Measurements from ENCODE around the gene HOXD9. TPM values are rescaled to one million over a fixed set of nuclear protein-coding genes. Genes with fewer than 3 reads are reported as not detected.

HOXD9 gene
- total RNA-seq, 2 donors from 2014 or later, result 1.4 TPM; not detected in 1

- Histone ChIP-seq H3K4me3 (peak overlapping the region; percentile 71), H3K9me3 (no peaks in the 10 kb centered on the region), H3K27ac (peak overlapping the region in 1 of 2 donors; percentile 39), H3K27me3 (replicated peaks; ENCODE audit: insufficient read depth) (no peaks in the 10 kb centered on the region), H3K36me3 (no peaks in the 10 kb centered on the region), H3K4me1 (ENCODE audit: control insufficient read depth in 1 of 2, low read depth in 2 of 2) (peaks cover 5 to 18% of the 10 kb centered on the region in 2 donors)
- no peak for DNase-seq (ENCODE audit: low spot score)
- peak; percentile 81 for ATAC-seq (ENCODE audit: insufficient number of reproducible peaks, low FRiP score, low read depth)
- peak; percentile 94 for TF ChIP-seq CTCF (IDR thresholded peaks at IDR 0.05)
Observed at GRCh38 chr2:176140513-176141317, 18.2 kb downstream of the HOXD9 start.

- Histone ChIP-seq H3K9me3 (no peaks in the 10 kb centered on the region), H3K27me3 (replicated peaks; ENCODE audit: insufficient read depth) (no peaks in the 10 kb centered on the region), H3K4me1 (ENCODE audit: control insufficient read depth in 1 of 2, low read depth in 2 of 2) (peaks cover 5 to 13% of the 10 kb centered on the region in 2 donors), H3K4me3 (no peak overlapping the region), H3K27ac (no peak overlapping the region), H3K36me3 (no peaks in the 10 kb centered on the region)
- no peak for TF ChIP-seq CTCF (IDR thresholded peaks at IDR 0.05)
- ATAC-seq (ENCODE audit: insufficient number of reproducible peaks, low FRiP score, low read depth) (no peak), DNase-seq (ENCODE audit: low spot score) (no peak)
Observed at GRCh38 chr2:176142281-176142680, 19.8 kb downstream of the HOXD9 start.

- no peak for DNase-seq (ENCODE audit: low spot score)
- no peak overlapping the region for H3K27ac ChIP-seq
- no peak overlapping the region for H3K4me3 ChIP-seq
- no peak for ATAC-seq (ENCODE audit: insufficient number of reproducible peaks, low FRiP score, low read depth)
- H3K4me1 ChIP-seq (ENCODE audit: control insufficient read depth in 1 of 2, low read depth in 2 of 2), result peaks cover under 1 to 5% of the 10 kb centered on the region in 2 donors
- no peaks in the 10 kb centered on the region for H3K9me3 ChIP-seq
- no peaks in the 10 kb centered on the region for H3K27me3 ChIP-seq (replicated peaks; ENCODE audit: insufficient read depth)
- peaks cover 4% of the 10 kb centered on the region for H3K36me3 ChIP-seq
- no peak for TF ChIP-seq CTCF (IDR thresholded peaks at IDR 0.05)
Observed at GRCh38 chr2:176145085-176145969, 22.8 kb downstream of the HOXD9 start.

GRCh38 chr2:176146101-176146500 lies 23.6 kb downstream of the HOXD9 start:
- ATAC-seq (ENCODE audit: insufficient number of reproducible peaks, low FRiP score, low read depth), result no peak
- no peak for DNase-seq (ENCODE audit: low spot score)
- Histone ChIP-seq H3K4me3 (no peak overlapping the region), H3K4me1 (ENCODE audit: control insufficient read depth in 1 of 2, low read depth in 2 of 2) (peaks cover 0 to under 1% of the 10 kb centered on the region in 2 donors), H3K36me3 (peaks cover 5% of the 10 kb centered on the region), H3K27ac (no peak overlapping the region), H3K9me3 (no peaks in the 10 kb centered on the region), H3K27me3 (replicated peaks; ENCODE audit: insufficient read depth) (no peaks in the 10 kb centered on the region)
- TF ChIP-seq CTCF (IDR thresholded peaks at IDR 0.05), result no peak

- Histone ChIP-seq H3K4me3 (no peak overlapping the region), H3K36me3 (peaks cover 5% of the 10 kb centered on the region), H3K27ac (no peak overlapping the region), H3K9me3 (no peaks in the 10 kb centered on the region), H3K27me3 (replicated peaks; ENCODE audit: insufficient read depth) (no peaks in the 10 kb centered on the region), H3K4me1 (ENCODE audit: control insufficient read depth in 1 of 2, low read depth in 2 of 2) (no peaks in the 10 kb centered on the region)
- ATAC-seq (ENCODE audit: insufficient number of reproducible peaks, low FRiP score, low read depth) (no peak), DNase-seq (ENCODE audit: low spot score) (no peak)
- no peak for TF ChIP-seq CTCF (IDR thresholded peaks at IDR 0.05)
Observed at GRCh38 chr2:176146645-176147044, 24.1 kb downstream of the HOXD9 start.
